Mesenteric fat pad (tissue), 1 donor: ENCODE data around the gene STK38L. TPM values are rescaled to one million over a fixed set of nuclear protein-coding genes. Genes with fewer than 3 reads are reported as not detected.

Experiments
- DNase-seq: peaks from one replicate; pipeline ENCODE4 v3.0.0-alpha.2; 2020; ENCODE audit warnings: low spot score
- long read RNA-seq: library from polyadenylated mRNA; unstranded; transcript quantifications from one replicate; pipeline ENCODE4 v2.0.0, GENCODE V29; 2020
- total RNA-seq: library from RNA; stranded (reverse); fragmentation: NEBNext Ultra II Directional; extraction: Animal tissue kit (Norgen Biotek cat#: 25700); gene quantifications from one replicate; pipeline ENCODE4 v1.2.1, GENCODE V29; 2021
- donor health status: DM: yes; HTN: yes; CAD: no.

The STK38L gene
- 76.0 TPM for total RNA-seq
- long read RNA-seq, full-length matches to known transcripts, result 27 of 59 reads
- long read RNA-seq, partial matches to known transcripts, result 6 of 59 reads
- long read RNA-seq, other reads (novel, unspliced or antisense), result 26 of 59 reads

- DNase-seq, result peak; percentile 99
Observed at GRCh38 chr12:27243804-27244688, at the start of gene STK38L. Gene STK38L, plus strand, starts transcription at chr12:27244286. Its CDS starts 53,435 bp downstream, at chr12:27297721.

GRCh38 chr12:27194644-27195043, 49.4 kb upstream of the STK38L start:
- DNase-seq, result no peak

GRCh38 chr12:27198036-27198435, 46.0 kb upstream of the STK38L start:
- no peak for DNase-seq

GRCh38 chr12:27199638-27200300, 44.3 kb upstream of the STK38L start:
- no peak for DNase-seq

- DNase-seq, result no peak
Observed at GRCh38 chr12:27201169-27201568, 42.9 kb upstream of the STK38L start.

- no peak for DNase-seq
Observed at GRCh38 chr12:27206801-27207502, 37.1 kb upstream of the STK38L start.

GRCh38 chr12:27207615-27208413, 36.3 kb upstream of the STK38L start:
- no peak for DNase-seq

GRCh38 chr12:27208414-27208750, 35.7 kb upstream of the STK38L start:
- DNase-seq, result no peak

- no peak for DNase-seq
Observed at GRCh38 chr12:27209257-27209910, 34.7 kb upstream of the STK38L start.

- DNase-seq, result no peak
Observed at GRCh38 chr12:27210187-27210586, 33.9 kb upstream of the STK38L start.

GRCh38 chr12:27212861-27213260, 31.2 kb upstream of the STK38L start:
- no peak for DNase-seq

- no peak for DNase-seq
Observed at GRCh38 chr12:27213304-27213703, 30.8 kb upstream of the STK38L start.

GRCh38 chr12:27213830-27214787, 30.0 kb upstream of the STK38L start:
- DNase-seq, result no peak

- DNase-seq, result no peak
Observed at GRCh38 chr12:27217590-27217989, 26.5 kb upstream of the STK38L start.

GRCh38 chr12:27219693-27220054, 24.4 kb upstream of the STK38L start:
- DNase-seq, result no peak

- DNase-seq, result no peak
Observed at GRCh38 chr12:27220055-27220987, 23.8 kb upstream of the STK38L start.

GRCh38 chr12:27220988-27221345, 23.1 kb upstream of the STK38L start:
- DNase-seq, result no peak
